HG02852 (cell line): ENCODE data around the gene AK8.
A peak's percentile ranks its signal among the peaks of the same experiment; 100 is the strongest.

Source experiments
- ATAC-seq: cut with Tn5 transposase; IDR thresholded peaks from one replicate; pipeline ENCODE4 v1.9.1; 2021; ENCODE audit warnings: mild to moderate bottlenecking, moderate library complexity; ENCODE audit not compliant: unreplicated experiment

AK8 gene

GRCh38 chr9:132877824-132878694 is at the start of gene AK8:
AK8 (minus strand) TSS chr9:132878284; CDS start chr9:132878255, 29 bp downstream.
- ATAC-seq, result peak; percentile 62

- ATAC-seq, result no peak
Measured at GRCh38 chr9:132927704-132928103, 49.6 kb upstream of the AK8 start.

DNA sequence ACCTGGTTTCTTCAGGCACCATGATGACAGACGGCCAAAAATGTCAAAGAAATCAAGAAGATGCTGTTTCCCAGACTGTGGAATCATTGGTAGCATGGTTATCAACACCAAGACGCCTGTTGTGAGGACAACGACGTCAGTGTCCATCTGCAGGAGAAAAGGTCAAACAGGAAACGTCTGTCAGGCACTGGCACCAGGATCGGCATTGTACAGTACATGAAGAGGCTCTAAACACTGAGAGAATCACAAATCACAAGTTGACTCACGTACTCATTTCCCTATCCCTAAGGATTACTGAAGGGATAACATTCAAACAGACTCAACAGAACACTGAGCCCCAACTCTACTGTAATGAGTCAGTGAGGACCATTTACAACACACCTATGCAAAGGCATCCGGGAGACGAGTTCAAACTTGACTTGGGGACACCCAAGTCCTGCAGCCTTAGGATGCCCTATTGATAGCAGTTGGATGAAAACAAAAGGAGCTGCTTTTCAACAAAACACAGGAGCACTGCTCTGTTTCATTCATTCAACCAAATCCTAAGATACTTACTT is 45.3 kb upstream of the AK8 start:
- no peak for ATAC-seq

GRCh38 chr9:132919614-132920268 is 41.7 kb upstream of the AK8 start:
- no peak for ATAC-seq

DNA sequence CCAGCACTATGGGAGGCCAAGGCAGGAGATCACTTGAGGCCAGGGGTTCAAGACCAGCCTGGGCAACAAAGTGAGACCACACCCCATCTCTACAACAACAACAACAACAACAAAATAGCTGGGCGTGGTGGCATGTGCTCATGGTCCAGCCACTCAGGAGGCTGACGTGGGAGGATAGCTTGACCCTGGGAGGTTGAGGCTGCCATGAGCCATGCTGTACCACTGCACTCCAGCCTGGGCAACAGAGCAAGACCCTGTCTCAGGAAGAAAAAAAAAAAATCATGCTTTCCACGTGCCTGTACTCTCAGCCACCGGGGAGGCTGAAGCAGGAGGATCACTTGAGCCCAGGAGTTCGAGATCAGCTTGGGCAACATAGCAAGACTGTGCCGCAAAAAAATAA is 36.8 kb upstream of the AK8 start:
- no peak for ATAC-seq

- ATAC-seq, result no peak
Measured at GRCh38 chr9:132912131-132912530, 34.0 kb upstream of the AK8 start.

DNA sequence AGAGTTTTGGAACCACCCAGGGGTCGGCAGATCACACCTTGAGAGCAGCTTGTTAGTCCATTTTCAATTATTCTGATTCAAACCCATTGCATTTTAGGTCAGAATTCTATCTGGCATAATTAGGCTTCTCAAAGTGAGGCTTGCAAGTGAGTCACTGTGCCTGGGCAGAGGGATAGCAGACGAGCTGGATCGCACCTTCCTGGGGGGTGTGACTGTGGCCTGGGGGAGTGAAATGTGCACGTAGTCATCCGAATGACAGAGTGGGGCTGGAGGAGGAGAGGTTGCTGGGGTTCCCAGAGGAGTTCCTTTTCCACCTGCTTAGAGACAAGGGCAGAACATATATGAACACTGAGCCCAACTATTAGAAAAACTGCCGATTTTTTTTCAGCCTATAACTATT is 32.3 kb upstream of the AK8 start:
- no peak for ATAC-seq

DNA sequence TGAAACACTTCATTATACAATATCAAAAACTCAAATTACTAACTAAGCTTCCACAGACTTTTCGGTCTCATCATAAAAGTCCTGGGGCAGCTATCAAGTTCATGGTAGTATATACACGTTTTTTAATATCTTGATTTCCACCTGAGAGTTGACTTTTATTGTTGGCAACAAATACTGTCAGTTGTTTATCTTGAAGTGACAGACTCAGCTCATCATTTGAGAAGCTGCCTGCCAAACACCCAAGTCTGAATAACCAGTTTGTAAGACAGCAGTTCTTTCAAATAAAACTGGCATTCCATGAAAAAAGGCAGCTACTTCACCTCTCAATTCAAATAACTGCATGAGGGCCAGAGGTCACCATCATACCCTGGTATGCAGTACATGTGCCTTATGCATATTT is 31.2 kb upstream of the AK8 start:
- no peak for ATAC-seq

DNA sequence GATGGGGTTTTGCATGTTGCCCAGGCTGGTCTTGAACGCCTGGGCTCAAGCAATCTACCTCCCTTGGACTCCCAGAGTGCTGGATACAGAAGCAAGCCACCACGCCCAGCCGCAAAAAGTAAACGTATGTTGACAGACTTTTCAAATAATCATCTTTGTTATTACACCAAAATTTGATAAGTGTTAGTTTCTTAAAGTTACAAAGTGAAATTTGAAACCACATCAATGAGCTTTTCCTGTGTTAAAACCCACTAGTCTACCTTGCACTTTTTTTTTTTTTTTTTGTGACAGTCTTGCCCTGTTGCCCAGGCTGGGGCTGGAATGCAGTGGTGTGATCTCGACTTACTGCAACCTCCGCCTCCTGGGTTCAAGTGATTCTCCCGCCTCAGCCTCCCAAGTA is 30.6 kb upstream of the AK8 start:
- no peak for ATAC-seq

- no peak for ATAC-seq
Measured at GRCh38 chr9:132905726-132906125, 27.6 kb upstream of the AK8 start.

DNA sequence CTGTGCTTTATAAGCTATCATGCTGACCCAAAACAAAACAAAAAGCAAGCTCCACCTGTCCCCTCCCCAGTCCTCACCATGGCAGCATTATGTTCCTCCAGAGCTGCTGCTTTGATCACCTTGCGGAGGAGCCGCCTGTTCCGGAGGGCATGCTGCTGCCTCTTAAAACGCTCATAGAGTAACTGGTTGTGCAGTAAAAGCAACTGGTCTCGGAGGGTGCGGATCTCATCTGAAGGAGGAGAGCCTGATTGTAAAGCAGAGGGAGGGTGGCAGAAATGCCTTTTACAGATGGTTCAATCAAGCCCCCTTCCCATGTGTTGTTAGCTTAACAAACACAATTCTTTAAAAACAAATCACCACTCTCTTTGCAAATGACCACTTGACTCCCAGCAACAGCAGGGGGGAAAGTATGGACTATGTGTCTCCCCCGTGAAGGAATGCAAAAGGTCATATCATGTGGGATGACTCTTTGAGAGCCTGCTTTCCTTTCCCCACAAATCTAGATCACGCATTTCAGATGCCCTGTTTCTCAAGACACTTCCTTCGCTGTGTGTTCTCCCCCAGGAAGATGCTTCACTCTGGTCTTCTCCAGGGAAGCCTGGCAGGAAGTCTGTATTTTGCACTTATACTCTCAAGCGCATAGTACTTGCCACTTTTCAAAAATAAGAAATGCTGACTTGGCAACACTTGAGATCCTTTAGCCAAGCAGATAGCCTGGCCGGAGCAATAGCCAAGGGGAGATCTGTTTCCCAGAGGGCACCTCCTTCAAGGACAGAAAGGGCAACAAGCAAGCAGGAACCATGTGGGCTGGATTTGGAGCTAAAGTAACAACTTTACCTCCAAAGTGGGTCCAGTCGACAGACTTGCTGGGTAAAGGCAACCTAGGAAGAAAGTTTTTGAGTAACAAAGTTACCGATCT is 25.7 kb upstream of the AK8 start:
- no peak for ATAC-seq

- no peak for ATAC-seq
Measured at GRCh38 chr9:132901858-132902831, 24.1 kb upstream of the AK8 start.

GRCh38 chr9:132898051-132898450 is 20.0 kb upstream of the AK8 start:
- ATAC-seq, result no peak

- ATAC-seq, result no peak
Measured at GRCh38 chr9:132896906-132897305, 18.8 kb upstream of the AK8 start.

DNA sequence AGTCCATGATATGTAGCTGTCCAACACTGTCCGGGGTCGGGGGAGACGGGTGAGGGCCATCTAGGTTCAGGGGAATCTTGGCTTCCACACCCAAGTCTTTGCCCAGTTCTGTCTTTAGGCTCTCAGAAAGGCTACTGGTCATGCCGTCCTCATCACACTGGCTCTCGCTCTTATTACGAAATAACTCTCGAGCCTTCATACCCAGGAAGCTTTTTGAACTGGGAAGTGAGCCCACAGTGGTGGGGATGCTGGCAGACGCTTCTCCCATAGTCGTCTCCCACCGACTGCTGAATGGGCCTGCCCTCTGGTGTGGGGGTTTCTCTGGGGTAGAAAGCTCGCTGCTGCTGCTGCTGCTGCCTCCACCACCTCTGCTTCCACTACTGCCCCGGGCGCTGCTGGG is 18.2 kb upstream of the AK8 start:
- ATAC-seq, result no peak

GRCh38 chr9:132894862-132895835 is 17.1 kb upstream of the AK8 start:
- no peak for ATAC-seq

GRCh38 chr9:132894346-132894745 is 16.3 kb upstream of the AK8 start:
- ATAC-seq, result no peak

DNA sequence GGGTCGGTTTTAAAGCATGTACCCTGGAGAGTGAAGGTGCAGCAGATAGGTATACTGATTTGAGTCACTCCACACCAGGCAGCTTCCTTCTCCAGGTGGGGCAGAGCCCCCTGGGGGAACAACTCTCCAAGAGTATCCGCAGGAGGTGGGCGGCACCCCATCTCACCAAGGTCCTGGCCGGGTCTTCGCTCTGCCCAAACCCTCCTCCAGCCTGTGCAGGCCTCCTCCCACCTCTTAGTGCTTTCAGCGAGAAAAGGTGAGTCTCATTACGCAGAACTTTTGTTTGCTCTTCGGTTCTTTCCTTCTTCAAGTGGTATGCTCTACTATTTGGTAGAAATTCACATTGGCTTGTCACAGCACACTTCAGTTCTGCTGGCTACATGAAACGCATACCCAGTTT is 14.3 kb upstream of the AK8 start:
- no peak for ATAC-seq

- no peak for ATAC-seq
Measured at GRCh38 chr9:132888151-132888550, 10.1 kb upstream of the AK8 start.
